ENCODE measurements around the gene PACRG. TPM values are rescaled to one million over a fixed set of nuclear protein-coding genes. Genes with fewer than 3 reads are reported as not detected.

PACRG gene
- total and polyA plus RNA-seq, 2 donors (not counting 3 experiments of a cell fraction or from before 2014, with no cell fraction given), result 0.08 TPM; not detected in 1

DNA sequence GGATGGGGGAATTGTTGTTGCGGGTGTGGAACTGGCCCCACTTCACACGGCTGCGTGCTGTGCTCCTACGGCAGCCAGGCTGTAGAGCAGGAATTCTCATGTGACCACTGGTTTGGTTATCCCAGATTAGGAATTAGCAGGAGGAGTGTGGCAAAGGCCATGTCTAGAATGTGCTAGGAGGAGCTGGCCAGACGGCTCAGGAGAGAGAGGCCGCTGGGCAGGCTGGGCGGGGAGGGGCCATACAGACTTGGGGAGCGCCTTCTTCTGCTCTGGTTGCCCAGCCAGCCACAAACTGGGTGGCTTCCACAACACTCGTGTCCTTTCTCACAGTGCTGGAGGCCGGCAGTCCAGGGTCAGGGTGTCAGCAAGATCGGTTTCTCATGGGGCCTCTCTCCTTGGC is 441.7 kb downstream of the PACRG start:
- Histone ChIP-seq H3K4me1 (ENCODE audit: control insufficient read depth, extremely low read depth, insufficient read depth, low read length) (no peaks in the 10 kb centered on the region), H4K20me1 (replicated peaks; ENCODE audit: control insufficient read depth, extremely low read depth, insufficient read depth, low read length) (no peaks in the 10 kb centered on the region), H3K79me2 (ENCODE audit: control insufficient read depth, insufficient read depth, low read length) (no peaks in the 10 kb centered on the region), H3K27ac (ENCODE audit: insufficient read depth, low read depth, low read length) (no peak overlapping the region), H3K9me1 (replicated peaks; ENCODE audit: control insufficient read depth, extremely low read depth, insufficient read depth, low read length) (no peaks in the 10 kb centered on the region), H3K4me3 (replicated peaks in 1 of 3; ENCODE audit: insufficient read depth in 1 of 3, low read depth in 1 of 3, low read length in 3 of 3) (no peak overlapping the region), H3K4me2 (ENCODE audit: insufficient read depth, low read length) (no peak overlapping the region), H3K9ac (replicated peaks; ENCODE audit: extremely low read depth, insufficient read depth, low read length) (no peak overlapping the region), H3K36me3 (ENCODE audit: control insufficient read depth in 2 of 2, extremely low read depth in 1 of 2, insufficient read depth in 2 of 2, low read length in 2 of 2) (no peaks in the 10 kb centered on the region), H3K9me3 (replicated peaks; ENCODE audit: control insufficient read depth, insufficient read depth, low read length) (no peaks in the 10 kb centered on the region), H2AFZ (ENCODE audit: low read depth, low read length) (no peak overlapping the region), H3K27me3 (ENCODE audit: control insufficient read depth in 2 of 2, insufficient read depth in 2 of 2, low read length in 2 of 2) (peaks cover 2 to 3% of the 10 kb centered on the region in 2 experiments)
- FAIRE-seq (no peak), DNase-seq (ENCODE audit: low read depth, low spot score) (no peak)
- dilution Hi-C loops (cut with MboI; ENCODE audit: extremely low pct_ligation_motif_present, low sequenced_read_pairs), result no loop called here
- BruUV-seq (replicated peaks), result no TSS peak
- TF ChIP-seq JUN (IDR thresholded peaks at IDR 0.05; ENCODE audit: borderline replicate concordance, insufficient read depth, insufficient read length, low read depth) (no peak), FOS (IDR thresholded peaks at IDR 0.05; ENCODE audit: borderline replicate concordance, insufficient read depth, low read length) (no peak), EZH2 (IDR thresholded peaks at IDR 0.05; ENCODE audit: borderline replicate concordance, low read depth, low read length, severe bottlenecking) (no peak)
- TF ChIP-seq, protein P1, sequence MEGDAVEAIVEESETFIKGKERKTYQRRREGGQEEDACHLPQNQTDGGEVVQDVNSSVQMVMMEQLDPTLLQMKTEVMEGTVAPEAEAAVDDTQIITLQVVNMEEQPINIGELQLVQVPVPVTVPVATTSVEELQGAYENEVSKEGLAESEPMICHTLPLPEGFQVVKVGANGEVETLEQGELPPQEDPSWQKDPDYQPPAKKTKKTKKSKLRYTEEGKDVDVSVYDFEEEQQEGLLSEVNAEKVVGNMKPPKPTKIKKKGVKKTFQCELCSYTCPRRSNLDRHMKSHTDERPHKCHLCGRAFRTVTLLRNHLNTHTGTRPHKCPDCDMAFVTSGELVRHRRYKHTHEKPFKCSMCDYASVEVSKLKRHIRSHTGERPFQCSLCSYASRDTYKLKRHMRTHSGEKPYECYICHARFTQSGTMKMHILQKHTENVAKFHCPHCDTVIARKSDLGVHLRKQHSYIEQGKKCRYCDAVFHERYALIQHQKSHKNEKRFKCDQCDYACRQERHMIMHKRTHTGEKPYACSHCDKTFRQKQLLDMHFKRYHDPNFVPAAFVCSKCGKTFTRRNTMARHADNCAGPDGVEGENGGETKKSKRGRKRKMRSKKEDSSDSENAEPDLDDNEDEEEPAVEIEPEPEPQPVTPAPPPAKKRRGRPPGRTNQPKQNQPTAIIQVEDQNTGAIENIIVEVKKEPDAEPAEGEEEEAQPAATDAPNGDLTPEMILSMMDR (IDR thresholded peaks at IDR 0.05; ENCODE audit: extremely low read depth in 1 of 2, insufficient read depth in 1 of 2, low read depth in 1 of 2, low read length in 2 of 2), result no peak
- intact Hi-C loops (cut with micrococcal nuclease), result no loop called here
- ChIA-PET POLR2A (no interaction called here), CTCF (interaction anchor here (0.6 to 2.9 kb wide), 15 partner anchors 8 to 1777 kb away, joined by 3 to 12 read pairs (median 3); no protein-coding TSS in a partner anchor)

DNA sequence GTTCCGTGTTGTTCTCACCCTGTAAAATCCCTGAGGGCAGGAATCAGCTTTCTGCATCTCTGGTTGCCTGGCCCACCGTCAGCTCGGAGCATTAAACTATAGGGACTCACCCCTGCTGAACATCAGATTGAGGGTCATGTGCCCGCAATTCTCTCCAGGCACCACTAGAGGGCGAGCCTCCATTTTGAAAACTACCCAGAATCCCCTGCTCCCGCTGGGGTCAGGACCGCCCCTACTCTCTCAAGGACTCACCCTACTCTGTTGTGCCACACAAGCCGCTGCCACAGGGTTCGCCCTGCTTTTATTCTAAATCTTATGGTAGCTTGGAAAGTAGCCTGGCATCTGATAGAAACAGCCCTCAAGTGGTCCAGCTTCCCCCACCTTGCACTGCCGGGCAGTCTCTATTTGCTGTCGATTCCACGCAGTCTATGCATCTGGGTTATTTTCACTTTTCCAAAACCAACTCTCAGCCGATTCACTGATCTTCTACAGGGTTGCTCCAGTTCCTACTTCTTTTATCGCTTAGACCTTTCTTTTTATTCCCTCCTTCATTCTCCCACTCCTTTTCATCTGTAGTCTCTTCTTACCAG is 442.6 kb downstream of the PACRG start:
- dilution Hi-C loops (cut with MboI; ENCODE audit: extremely low pct_ligation_motif_present, low sequenced_read_pairs), result no loop called here
- no peaks in the 10 kb centered on the region for H3K4me1 ChIP-seq (ENCODE audit: control insufficient read depth, extremely low read depth, insufficient read depth, low read length)
- intact Hi-C loops (cut with micrococcal nuclease), result no loop called here
- H3K9me1 ChIP-seq (replicated peaks; ENCODE audit: control insufficient read depth, extremely low read depth, insufficient read depth, low read length), result no peaks in the 10 kb centered on the region
- H3K9ac ChIP-seq (replicated peaks; ENCODE audit: extremely low read depth, insufficient read depth, low read length), result no peak overlapping the region
- no peaks in the 10 kb centered on the region for H3K79me2 ChIP-seq (ENCODE audit: control insufficient read depth, insufficient read depth, low read length)
- DNase-seq (ENCODE audit: low read depth, low spot score), result peak; percentile 14
- H2AFZ ChIP-seq (ENCODE audit: low read depth, low read length), result no peak overlapping the region
- FAIRE-seq, result peak; percentile 56
- ChIA-PET CTCF (interaction anchor here (0.6 to 2.9 kb wide), 17 partner anchors 9 to 1778 kb away, joined by 3 to 12 read pairs (median 3); no protein-coding TSS in a partner anchor), POLR2A (no interaction called here)
- peaks cover 2 to 3% of the 10 kb centered on the region in 2 experiments for H3K27me3 ChIP-seq (ENCODE audit: control insufficient read depth in 2 of 2, insufficient read depth in 2 of 2, low read length in 2 of 2)
- H3K4me3 ChIP-seq (replicated peaks in 1 of 3; ENCODE audit: insufficient read depth in 1 of 3, low read depth in 1 of 3, low read length in 3 of 3), result no peak overlapping the region
- no peaks in the 10 kb centered on the region for H4K20me1 ChIP-seq (replicated peaks; ENCODE audit: control insufficient read depth, extremely low read depth, insufficient read depth, low read length)
- H3K27ac ChIP-seq (ENCODE audit: insufficient read depth, low read depth, low read length), result no peak overlapping the region
- H3K36me3 ChIP-seq (ENCODE audit: control insufficient read depth in 2 of 2, extremely low read depth in 1 of 2, insufficient read depth in 2 of 2, low read length in 2 of 2), result no peaks in the 10 kb centered on the region
- no peak for TF ChIP-seq JUN (IDR thresholded peaks at IDR 0.05; ENCODE audit: borderline replicate concordance, insufficient read depth, insufficient read length, low read depth)
- TF ChIP-seq, protein P1 (IDR thresholded peaks at IDR 0.05; ENCODE audit: extremely low read depth in 1 of 2, insufficient read depth in 1 of 2, low read depth in 1 of 2, low read length in 2 of 2), result peak; percentile 76 to 77
- no peak overlapping the region for H3K4me2 ChIP-seq (ENCODE audit: insufficient read depth, low read length)
- BruUV-seq (replicated peaks), result no TSS peak
- H3K9me3 ChIP-seq (replicated peaks; ENCODE audit: control insufficient read depth, insufficient read depth, low read length), result no peaks in the 10 kb centered on the region
